Suppressor macrophage treated with lipopolysaccharide for 1 hour (primary cell): ENCODE results near the gene FAM216A.
"Not testable (repeated sequence)": the region's sequence is repeated elsewhere in the genome, so short reads cannot be mapped to it uniquely, and the experiment has no call there.

Source experiments
- DNase-seq, 3 donors: peaks; one replicate each; pipeline ENCODE4 v3.0.0-alpha.2; 2020 to 2022

Gene FAM216A

DNA sequence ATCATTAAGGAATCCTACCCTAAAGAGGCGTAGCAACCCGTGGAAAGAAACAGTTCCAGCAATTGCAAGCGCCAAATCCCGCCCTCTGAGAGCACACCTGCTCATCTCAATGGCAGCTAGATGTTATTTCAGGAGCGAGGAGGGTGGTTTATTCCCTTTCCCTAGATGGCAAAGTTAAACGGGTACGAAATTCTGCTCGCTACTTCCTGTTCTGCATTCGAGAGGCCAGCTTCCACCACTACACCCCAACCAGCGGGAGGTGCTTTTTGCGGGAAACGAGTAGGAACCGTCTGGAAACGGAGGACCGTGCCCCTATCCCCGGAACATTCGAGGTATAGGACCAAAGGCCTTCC lies 32.7 kb downstream of the FAM216A start:
- DNase-seq: peak; percentile 75 to 79 (median 77)

- DNase-seq: peak; percentile 99
Observed at GRCh38 chr12:110501752-110502738, 33.4 kb downstream of the FAM216A start, which contains the start of the genes RAD9B and VPS29. RAD9B (plus strand) TSS chr12:110502331; CDS start chr12:110502338, 7 bp downstream. VPS29 (minus strand) TSS chr12:110502111; CDS start chr12:110502051, 60 bp downstream.

- DNase-seq: no peak
Observed at GRCh38 chr12:110503432-110503831, 34.8 kb downstream of the FAM216A start.

GRCh38 chr12:110505332-110505731 lies 36.7 kb downstream of the FAM216A start:
- no peak for DNase-seq

DNA sequence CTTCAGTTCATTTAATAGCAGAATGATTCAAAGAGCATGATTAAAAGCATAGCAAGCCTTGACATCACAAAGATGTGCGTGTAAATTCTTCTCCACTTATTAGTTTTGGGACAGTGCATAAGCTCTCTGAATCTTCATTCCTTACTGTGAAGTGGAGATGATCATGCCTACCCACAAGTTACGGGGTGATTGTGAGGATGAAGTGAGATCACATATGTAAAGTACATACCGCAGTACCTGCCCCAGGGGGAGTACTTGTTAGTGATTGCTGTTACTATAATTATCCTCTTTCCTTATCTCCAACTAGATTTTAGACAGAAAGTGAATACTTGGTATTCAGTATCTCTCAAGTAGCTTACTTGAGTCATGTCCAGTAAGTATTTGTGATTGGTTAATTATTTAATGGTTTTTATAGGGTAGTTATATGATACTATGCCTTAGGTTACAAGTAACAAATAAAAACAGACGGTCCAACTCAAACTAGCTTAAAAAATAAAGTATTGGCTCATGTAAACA lies 39.5 kb downstream of the FAM216A start:
- DNase-seq: no peak

DNA sequence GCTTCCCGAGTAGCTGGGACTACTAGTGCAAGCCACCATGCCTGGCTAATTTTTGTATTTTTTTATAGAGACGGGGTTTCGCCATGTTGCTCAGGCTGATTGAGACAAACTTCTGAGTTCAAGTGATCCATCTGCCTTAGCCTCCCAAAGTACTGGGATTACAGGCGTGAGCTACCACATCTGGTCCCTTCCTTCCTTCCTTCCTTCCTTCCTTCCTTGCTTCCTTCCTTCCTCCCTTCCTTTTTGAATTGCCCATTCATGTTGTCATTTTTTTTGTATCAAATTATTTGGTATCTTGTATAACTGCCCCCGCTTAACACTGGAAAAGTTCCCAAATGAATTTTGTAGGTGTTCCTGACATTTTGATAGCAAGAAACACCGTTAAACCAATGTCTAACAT lies 45.2 kb downstream of the FAM216A start:
- DNase-seq: no peak

DNA sequence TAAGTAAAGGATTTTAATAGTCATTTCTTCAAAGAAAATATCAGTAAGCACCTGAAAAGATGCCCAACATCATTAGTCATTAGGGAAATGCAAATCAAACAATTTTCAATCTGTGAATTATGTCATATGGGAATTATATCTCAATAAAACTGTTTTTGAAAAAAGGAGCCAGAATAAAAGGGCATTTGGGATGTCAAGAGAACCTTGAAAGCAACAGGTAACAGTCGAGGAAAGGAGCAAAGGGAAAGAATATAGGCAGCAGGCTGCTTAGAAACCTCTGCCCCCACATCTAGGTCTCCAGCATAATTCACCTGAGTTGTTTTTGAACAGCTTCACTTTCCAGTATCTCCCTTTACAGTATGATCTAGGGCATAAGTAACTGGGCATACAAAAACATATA lies 45.7 kb downstream of the FAM216A start:
- DNase-seq: no peak

GRCh38 chr12:110516995-110517394 lies 48.4 kb downstream of the FAM216A start:
- DNase-seq: no peak

- not testable (repeated sequence) for DNase-seq
Observed at GRCh38 chr12:110518014-110518413, 49.4 kb downstream of the FAM216A start.

DNA sequence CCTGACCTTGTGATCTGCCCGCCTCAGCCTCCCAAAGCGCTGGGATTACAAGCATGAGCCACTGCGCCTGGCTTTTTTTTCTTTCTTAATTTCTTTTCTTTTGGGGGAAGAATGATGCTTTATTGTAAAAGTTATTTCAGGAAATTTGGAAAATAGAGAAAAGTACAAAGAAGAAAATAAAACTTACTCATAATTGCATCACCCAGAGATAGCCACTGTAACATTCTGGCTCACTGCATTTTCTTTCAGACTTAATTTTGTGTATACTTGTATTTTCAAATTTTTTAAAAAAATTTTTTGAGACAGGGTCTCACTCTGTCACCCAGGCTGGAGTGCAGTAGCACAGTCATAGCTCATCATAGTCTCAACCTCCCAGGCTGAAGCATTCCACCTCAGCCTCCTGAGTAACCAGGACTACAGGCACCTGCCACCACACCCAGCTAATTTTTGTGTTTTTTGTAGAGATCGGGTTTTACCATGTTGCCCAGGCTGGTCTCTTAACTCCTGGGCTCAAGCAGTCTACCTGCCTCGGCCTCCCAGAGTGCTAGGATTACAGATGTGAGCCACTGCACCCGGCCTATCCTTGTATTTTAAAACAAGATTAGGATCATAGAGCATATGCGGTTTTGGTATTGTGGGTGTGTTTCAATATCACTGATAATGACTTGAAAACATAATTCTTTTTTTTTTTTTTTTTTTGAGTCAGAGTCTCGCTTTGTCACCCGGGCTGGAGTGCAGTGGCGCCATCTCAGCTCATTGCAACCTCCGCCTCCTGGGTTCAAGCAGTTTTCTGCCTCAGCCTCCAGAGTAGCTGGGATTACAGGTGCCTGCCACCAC lies 52.4 kb downstream of the FAM216A start:
- DNase-seq: not testable (repeated sequence)

DNA sequence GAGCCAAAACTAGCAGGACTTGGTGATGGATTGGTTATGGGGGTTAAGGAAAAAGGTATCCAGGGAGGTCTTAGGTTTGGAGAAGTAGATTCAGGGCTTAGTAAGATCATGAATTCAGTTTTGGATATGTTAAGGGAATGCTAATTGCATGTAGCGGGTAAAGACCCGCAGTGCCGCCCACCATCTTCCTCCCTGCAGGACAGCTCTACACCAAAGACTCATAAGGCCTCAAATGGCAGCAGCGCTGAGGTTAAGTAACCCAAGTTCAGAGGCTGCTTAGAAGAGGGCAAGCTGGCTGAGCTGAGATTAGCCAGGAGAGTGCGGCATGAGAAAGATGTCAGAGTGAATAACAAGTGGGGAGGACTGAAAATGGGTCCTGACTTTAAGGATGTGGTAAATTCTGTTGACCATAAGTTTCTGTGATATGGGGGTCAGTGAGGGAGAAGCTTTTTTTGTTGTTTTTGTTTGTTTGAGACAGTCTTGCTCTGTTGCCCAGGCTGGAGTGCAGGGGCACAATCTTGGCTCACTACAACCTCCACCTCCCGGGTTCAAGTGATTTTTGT lies 59.7 kb downstream of the FAM216A start:
- no peak for DNase-seq

DNA sequence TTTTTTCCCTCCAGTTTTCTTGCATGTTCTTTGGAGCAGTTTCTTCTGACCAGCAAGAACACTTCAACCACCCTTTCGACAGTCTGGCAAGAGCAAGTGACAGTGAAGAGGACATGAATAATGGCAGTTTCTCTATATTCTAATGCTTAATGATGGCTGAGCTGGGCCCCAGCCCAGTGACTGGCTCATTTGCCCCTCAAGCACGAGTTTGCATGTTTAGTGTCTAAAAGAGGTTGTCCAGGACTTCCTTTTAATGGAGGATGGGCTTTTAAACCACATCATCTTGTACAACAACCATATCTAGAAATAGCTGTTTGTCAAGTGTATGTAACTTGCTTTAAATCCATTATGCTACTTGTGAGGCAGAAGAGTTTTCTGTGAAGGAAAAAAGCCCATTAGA lies 61.9 kb downstream of the FAM216A start:
- no peak for DNase-seq

DNA sequence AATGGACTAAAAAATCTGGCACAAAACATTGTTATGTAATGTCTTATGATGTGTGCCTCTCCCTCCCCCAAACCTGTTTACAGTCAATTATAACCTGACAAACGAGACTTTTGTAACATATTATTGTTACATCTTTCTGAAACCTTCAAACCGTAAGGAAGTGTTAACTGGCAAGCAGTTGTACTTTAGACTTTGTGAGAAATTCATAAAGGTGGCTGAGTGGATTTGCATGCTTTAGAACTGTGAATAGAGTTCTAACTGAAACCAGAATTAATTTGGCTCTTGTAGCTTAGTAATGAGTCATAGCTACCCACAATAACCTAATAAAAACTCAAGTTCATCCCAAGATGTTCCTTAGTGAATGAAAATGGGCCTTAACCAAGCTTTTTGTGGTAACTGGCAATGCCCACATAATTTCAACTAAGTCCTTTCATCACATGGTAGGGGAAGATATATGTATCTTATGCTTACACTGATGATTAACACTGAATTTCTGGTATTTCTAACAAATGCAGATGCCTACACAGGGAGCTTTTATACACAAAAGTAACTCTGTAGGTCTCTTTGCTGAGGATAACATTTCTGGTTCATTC lies 63.2 kb downstream of the FAM216A start:
- no peak for DNase-seq

DNA sequence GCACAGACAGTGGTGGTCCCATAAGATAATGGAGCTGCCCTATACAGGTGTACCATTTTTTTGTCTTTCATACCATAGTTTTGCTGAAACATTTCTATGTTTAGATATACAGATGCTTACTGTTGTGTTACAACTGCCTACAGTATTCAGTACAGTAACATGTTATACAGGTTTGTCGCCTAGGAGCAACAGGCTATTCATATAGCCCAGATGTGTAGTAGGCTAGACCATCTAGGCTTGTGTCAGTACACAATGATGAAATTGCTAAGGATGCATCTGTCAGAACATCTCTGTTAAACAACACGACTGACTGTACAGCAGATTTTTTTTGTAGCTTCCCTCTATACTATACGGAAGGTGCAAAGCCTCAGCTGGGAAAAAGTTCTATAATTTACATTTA lies 64.0 kb downstream of the FAM216A start:
- no peak for DNase-seq

DNA sequence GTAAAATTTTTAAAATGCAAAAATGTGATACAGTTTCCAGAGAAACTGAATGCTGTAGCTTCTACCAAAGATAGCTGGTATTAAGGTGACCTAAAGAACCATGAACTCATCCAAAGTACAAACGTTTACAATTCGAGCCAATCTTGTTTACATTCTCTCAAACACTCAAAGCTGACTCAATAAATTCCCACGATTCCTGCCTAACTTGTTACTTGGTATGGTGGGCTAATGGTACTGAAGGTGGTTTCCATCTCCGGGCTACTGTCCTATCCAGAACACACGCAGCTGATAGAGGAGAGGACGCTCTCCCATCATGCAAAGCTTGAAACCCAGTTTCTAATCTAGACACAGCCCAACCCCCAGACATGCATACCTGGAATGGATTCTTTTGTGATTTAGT lies 65.0 kb downstream of the FAM216A start:
- no peak for DNase-seq

- DNase-seq: no peak
Observed at GRCh38 chr12:110534811-110535210, 66.2 kb downstream of the FAM216A start.

DNA sequence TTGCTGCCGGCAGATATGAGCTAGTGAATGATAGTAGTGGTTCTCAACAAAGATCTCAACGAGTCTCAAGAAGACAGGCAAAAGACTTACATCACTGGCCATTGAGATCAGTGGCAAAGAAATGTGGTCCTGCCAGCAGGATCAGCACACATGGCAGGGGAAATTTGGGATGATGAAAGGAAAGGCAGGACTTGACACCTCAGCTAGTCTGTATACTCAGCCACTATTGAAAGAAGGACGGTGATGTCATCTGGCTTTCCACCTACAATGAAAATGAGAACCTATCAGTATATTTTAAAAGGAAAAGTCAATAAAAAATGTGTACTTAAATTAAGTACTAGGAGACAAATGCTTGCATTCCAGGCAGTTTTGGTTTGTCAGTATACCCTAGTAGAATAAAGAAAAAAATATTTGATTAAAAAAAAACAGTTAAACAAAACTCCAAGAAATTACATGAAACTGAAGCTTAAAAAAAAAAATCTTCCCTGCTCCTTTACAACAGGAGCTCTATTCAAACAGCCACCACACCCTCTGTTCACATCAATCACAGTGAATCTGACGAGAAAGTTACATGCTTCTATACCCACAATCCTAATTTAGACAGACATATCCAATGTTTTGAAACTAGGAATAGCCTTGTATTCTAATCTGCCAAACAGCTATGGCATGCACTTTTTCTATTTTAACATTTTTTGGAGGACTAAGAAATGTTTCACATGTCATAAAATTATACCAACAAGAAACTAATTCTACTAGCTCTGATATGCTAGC lies 68.4 kb downstream of the FAM216A start:
- DNase-seq: peak; percentile 31 to 48 (median 44)

DNA sequence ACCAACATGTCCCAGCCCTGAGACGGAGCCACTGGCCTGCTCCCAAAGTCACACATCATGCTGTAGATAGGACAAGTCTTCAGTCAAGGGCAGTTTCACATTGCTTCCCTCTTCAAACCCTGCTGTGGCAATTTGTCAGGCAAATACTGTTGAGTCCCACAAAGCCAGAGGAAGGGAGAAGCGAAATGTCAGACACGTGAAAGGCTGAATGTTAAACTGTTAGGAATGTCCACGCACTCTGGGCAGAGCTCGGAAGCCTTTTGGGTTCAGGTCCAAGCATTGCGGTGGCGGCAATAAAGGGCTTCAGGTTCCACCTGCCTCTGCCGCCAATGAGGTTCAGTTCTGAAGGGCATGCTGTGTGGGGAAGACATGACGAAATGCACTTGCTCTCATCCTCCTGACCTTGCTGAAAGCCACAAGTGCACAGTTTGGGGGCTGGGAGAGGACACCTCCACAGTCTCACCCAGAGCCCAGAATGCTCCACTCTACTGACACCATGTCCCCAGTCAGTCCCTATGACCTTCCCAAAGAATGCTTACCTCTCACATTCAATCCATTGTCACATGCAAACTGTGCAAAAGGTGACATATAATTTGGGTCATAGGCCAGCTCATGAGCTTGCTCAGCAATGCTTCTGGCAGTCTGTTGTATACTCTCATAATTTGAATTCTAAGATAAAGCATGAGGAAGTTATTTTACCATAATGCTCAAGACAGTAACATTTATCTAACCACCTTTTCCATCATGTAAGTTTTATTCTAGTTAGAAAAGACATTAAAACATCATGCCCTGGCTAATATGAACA lies 69.2 kb downstream of the FAM216A start:
- DNase-seq: no peak

GRCh38 chr12:110538869-110539622 lies 70.4 kb downstream of the FAM216A start:
- DNase-seq: no peak
